ENCODE results near the gene TRIM62. TPM values are rescaled to one million over a fixed set of nuclear protein-coding genes. Genes with fewer than 3 reads are reported as not detected.

The TRIM62 gene
- total RNA-seq, 1 experiment from 2014 or later, result 6.9 TPM

DNA sequence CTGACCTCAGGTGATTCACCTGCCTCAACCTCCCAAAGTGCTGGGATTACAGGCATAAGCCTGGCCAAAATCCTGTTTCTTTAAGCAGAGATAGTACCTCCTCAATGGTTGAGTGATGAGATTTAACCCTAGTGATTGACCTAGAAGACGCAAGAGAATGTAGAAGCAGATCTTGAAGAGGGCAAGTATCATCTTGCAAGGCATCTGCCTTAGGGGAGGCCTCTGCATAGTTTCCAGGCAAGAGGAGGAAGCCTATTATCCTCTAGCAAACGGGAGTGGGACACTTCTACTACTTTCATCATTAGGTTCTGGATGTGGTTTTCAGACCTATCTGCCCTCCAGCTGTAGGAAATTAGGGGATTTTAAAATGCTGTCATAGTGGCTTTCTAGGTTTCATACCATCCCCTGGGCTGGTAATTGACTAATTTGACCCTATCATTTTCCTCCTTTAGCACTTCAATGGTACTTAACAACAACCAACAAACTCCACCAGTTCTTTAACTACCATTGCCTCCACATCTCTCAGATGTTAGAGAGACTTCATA, 10.0 kb upstream of the TRIM62 start:
- no peak for DNase-seq
- no peak overlapping the region for H3K18ac ChIP-seq (ENCODE audit: insufficient read length, low read depth, low read length)
- H2BK12ac ChIP-seq (ENCODE audit: insufficient read length, low read depth, low read length), result no peak overlapping the region
- H2AFZ ChIP-seq (ENCODE audit: low read length), result no peak overlapping the region
- no peak overlapping the region for H2BK5ac ChIP-seq (ENCODE audit: insufficient read length, low read length)
- H4K5ac ChIP-seq (ENCODE audit: insufficient read length, low read depth, low read length), result no peak overlapping the region
- no peaks in the 10 kb centered on the region for H3K4me1 ChIP-seq (ENCODE audit: insufficient read depth, low read length)
- H2BK120ac ChIP-seq (ENCODE audit: low read depth, low read length, poor library complexity, severe bottlenecking), result no peak overlapping the region
- no peaks in the 10 kb centered on the region for H3K9me3 ChIP-seq (ENCODE audit: control insufficient read depth, low read depth, low read length)
- H3K27ac ChIP-seq (ENCODE audit: insufficient read length, low read depth, low read length), result no peak overlapping the region
- no peak overlapping the region for H3K4me2 ChIP-seq (ENCODE audit: insufficient read depth, insufficient read length, low read length)
- H3K56ac ChIP-seq (ENCODE audit: insufficient read length, low read depth, low read length), result no peak overlapping the region
- H3K23me2 ChIP-seq (ENCODE audit: insufficient read length, low read depth, low read length, poor library complexity, severe bottlenecking), result no peaks in the 10 kb centered on the region
- H3K4me1 Mint-ChIP-seq, result peaks cover 2% of the 10 kb centered on the region in 2 experiments
- no peaks in the 10 kb centered on the region for H4K20me1 ChIP-seq (ENCODE audit: control insufficient read depth, insufficient read depth, insufficient read length)
- no peak overlapping the region for H3K4me3 Mint-ChIP-seq
- no peak overlapping the region for H4K91ac ChIP-seq (ENCODE audit: insufficient read length, low read depth, low read length)
- H3K4ac ChIP-seq (ENCODE audit: low read depth, low read length), result no peak overlapping the region
- no peak overlapping the region for H3K23ac ChIP-seq (ENCODE audit: insufficient read length, low read depth, low read length)
- H3K27me3 ChIP-seq (ENCODE audit: insufficient read depth, low read length), result no peaks in the 10 kb centered on the region
- no peak overlapping the region for H2BK20ac ChIP-seq (ENCODE audit: low read depth, low read length, poor library complexity, severe bottlenecking)
- TF ChIP-seq, protein P1, sequence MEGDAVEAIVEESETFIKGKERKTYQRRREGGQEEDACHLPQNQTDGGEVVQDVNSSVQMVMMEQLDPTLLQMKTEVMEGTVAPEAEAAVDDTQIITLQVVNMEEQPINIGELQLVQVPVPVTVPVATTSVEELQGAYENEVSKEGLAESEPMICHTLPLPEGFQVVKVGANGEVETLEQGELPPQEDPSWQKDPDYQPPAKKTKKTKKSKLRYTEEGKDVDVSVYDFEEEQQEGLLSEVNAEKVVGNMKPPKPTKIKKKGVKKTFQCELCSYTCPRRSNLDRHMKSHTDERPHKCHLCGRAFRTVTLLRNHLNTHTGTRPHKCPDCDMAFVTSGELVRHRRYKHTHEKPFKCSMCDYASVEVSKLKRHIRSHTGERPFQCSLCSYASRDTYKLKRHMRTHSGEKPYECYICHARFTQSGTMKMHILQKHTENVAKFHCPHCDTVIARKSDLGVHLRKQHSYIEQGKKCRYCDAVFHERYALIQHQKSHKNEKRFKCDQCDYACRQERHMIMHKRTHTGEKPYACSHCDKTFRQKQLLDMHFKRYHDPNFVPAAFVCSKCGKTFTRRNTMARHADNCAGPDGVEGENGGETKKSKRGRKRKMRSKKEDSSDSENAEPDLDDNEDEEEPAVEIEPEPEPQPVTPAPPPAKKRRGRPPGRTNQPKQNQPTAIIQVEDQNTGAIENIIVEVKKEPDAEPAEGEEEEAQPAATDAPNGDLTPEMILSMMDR (conservative IDR thresholded peaks at IDR 0.05), result no peak
- H3K36me3 Mint-ChIP-seq (ENCODE audit: insufficient read depth in 1 of 3, low read depth in 3 of 3), result no peaks in the 10 kb centered on the region
- H3T11ph ChIP-seq (ENCODE audit: low read length), result no peak overlapping the region
- H3K27ac Mint-ChIP-seq, result no peak overlapping the region
- peaks cover 37% of the 10 kb centered on the region for H3K27me3 Mint-ChIP-seq (ENCODE audit: low read depth)
- no peak overlapping the region for H2BK15ac ChIP-seq (ENCODE audit: low read depth, low read length)
- no peak overlapping the region for H4K8ac ChIP-seq (replicated peaks; ENCODE audit: insufficient read length, low read depth, low read length)
- H3K9me3 Mint-ChIP-seq, result no peaks in the 10 kb centered on the region
- H3K79me2 ChIP-seq (ENCODE audit: insufficient read depth, low read length), result no peaks in the 10 kb centered on the region
- no peak overlapping the region for H2AK5ac ChIP-seq (ENCODE audit: insufficient read length, low read length)
- H3K14ac ChIP-seq (ENCODE audit: insufficient read depth, low read length), result no peak overlapping the region
- no peak overlapping the region for H3K9ac ChIP-seq (ENCODE audit: extremely low read depth, insufficient read length, low read length)
- WGBS (ENCODE audit: extremely low coverage, insufficient read length, low lambda C conversion rate), result no CpG with 5 or more reads among the region's 2 CpGs
- H3K79me1 ChIP-seq (ENCODE audit: insufficient read depth, low read depth, low read length, poor library complexity, severe bottlenecking), result no peaks in the 10 kb centered on the region

Measured in H9 (cell line).